GM13976 (cell line): ENCODE results near the gene OR2F1.
"Not testable (repeated sequence)": the region's sequence is repeated elsewhere in the genome, so short reads cannot be mapped to it uniquely, and the experiment has no call there.

ENCODE experiments used
- DNase-seq: peaks from one replicate; pipeline ENCODE4 v3.0.0; 2012; ENCODE audit warnings: low spot score
- in situ Hi-C: fragments of 300-500 bp; cut with MboI; formaldehyde crosslinking; loops from one replicate; pipeline ENCODE4 v1.12.0; 2022; ENCODE audit warnings: low sequenced_read_pairs, mixed read lengths, inconsistent platforms; ENCODE audit not compliant: unreplicated experiment
- TF ChIP-seq, protein P1 (sequence below): IDR thresholded peaks from 2 replicates; pipeline ENCODE4 v1.5.1; 2012; ENCODE audit warnings: borderline replicate concordance, mild to moderate bottlenecking; ENCODE audit not compliant: insufficient read depth; ENCODE audit errors: extremely low read depth, missing control alignments, control extremely low read depth

The OR2F1 gene

GRCh38 chr7:144004703-144005102, 50.1 kb downstream of the OR2F1 start:
- TF ChIP-seq, protein P1, sequence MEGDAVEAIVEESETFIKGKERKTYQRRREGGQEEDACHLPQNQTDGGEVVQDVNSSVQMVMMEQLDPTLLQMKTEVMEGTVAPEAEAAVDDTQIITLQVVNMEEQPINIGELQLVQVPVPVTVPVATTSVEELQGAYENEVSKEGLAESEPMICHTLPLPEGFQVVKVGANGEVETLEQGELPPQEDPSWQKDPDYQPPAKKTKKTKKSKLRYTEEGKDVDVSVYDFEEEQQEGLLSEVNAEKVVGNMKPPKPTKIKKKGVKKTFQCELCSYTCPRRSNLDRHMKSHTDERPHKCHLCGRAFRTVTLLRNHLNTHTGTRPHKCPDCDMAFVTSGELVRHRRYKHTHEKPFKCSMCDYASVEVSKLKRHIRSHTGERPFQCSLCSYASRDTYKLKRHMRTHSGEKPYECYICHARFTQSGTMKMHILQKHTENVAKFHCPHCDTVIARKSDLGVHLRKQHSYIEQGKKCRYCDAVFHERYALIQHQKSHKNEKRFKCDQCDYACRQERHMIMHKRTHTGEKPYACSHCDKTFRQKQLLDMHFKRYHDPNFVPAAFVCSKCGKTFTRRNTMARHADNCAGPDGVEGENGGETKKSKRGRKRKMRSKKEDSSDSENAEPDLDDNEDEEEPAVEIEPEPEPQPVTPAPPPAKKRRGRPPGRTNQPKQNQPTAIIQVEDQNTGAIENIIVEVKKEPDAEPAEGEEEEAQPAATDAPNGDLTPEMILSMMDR, result no peak
- in situ Hi-C loops, result no loop called here
- no peak for DNase-seq

DNA sequence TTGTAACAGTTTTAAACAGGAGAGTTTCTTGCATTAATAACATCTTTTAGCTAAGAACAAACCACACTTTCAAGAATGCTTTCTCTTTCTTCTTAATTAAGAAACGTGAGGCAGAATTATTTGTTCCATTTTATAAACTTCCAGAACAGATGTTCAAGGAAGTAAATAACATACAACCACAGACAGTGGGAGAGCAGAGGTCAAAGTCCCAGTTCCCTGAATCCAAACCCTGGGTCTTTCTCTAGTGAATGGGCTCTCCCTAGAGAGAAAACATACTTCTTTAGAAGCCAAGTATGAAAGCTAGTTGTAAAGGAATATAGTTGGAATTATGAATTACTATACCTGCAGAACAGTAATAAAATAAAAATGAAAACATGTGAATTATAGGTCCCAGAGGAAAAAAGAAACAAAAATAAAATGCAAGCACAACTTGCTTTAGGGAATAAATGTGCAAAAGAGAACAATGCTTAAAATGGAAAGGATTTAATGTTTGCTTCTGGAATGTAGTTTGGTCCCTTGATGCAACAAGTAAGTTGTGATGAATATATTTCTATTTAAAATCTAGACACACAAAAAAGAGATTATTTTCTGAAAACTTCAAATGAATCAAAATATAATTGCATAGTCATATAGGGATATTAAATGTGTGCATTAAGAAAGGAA, 51.5 kb downstream of the OR2F1 start:
- DNase-seq, result no peak
- TF ChIP-seq, protein P1, result no peak

DNA sequence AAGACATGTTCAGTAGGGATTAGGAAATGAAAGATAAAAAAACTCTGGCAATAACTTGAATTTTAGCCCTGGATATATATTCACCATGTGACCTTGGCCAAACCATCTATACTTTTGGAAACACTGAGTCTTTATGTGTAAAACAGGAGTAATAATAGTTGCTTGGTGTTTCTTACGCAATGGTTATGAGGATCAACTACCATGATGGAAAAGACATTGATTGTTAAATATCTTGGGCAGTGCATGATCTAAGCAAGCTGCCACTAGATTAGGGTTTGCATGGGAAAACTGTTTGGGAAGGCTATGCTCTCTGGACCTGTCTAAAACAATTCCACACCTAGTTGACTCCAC, 52.0 kb downstream of the OR2F1 start:
- TF ChIP-seq, protein P1, result no peak
- in situ Hi-C loops, result no loop called here
- no peak for DNase-seq

More for the DNA sequence above, 51.5 kb downstream of the OR2F1 start:
- in situ Hi-C loops, result no loop called here

GRCh38 chr7:144009361-144009760, 54.7 kb downstream of the OR2F1 start:
- TF ChIP-seq, protein P1, result no peak
- no peak for DNase-seq
- in situ Hi-C loops, result no loop called here

DNA sequence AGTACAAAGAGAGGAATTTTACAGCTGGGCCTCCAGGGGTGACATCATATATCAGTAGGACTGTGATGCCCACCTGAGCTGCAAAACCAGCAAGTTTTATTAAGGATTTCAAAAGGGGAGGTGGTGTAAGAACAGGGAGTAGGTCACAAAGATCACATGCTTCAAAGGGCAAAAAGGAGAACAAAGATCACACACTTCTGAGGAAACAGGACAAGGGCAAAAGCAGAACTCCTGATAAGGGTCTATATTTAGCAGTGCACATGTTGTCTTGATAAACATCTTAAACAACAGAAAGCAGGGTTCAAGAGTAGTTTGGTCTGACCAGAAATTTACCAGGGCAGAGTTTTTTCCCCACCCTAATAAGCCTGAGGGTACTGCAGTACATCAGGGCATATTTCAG, 55.4 kb downstream of the OR2F1 start:
- in situ Hi-C loops, DNase-seq: not testable (repeated sequence)

DNA sequence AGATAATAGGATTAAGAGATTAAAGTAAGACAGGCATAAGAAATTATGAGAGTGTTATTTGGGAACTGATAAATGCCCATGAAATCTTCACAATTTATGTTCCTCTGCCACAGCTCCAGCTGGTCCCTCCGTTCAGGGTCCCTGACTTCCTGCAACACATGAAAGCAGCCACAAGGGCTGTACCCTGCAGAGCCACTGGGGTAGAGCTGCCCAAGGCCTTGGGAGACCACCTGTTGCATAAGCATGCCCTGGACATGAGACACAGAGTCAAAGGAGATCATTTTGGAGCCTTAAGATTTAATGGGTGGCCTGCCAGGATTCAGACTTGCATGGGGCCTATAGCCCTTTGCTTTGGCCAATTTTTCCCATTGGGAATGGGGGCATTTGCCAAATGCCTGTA, 56.2 kb downstream of the OR2F1 start:
- in situ Hi-C loops, DNase-seq: not testable (repeated sequence)

DNA sequence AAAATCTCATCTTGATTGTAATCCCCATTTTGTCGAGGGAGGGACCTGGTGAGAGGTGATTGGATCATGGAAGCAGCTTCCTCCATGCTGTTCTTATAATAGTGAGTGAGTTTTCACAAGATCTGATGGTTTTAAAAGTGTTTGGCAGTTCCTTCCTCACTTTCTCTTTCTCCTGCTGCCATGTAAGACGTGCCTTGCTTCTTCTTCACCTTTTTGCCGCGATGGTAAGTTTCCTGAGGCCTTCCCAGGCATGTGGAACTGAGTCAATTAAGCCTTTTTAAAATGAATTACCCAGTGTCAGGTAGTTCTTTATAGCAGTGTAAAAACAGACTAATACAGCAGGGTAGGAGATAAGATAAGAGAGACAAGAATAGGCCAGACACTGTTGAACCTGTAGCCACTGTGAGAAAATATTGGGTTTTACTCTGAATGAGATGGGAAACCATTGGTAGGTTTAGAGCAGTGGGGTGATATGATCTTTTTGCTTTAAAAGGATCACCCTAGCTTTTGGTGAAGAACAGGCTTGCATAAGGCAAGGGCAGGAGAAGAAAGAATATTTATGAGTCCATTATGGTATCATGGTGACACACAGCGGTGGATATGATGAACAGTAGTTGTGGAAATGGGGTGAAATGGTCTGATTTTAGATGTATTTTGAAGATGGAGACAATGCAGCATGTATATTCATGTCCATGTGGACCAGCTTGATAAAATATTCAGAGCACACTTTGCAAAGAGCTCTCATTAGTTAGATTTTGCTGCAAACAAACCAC, 57.0 kb downstream of the OR2F1 start:
- in situ Hi-C loops, result no loop called here
- DNase-seq, result no peak
- TF ChIP-seq, protein P1, result no peak
